ENCODE measurements around the gene UBAC1. TPM values are rescaled to one million over a fixed set of nuclear protein-coding genes. Genes with fewer than 3 reads are reported as not detected.

UBAC1 gene
- polyA plus RNA-seq, 1 donor from 2014 or later = 92.3 TPM

GRCh38 chr9:135908093-135908753 is 53.0 kb downstream of the UBAC1 start:
- Histone ChIP-seq H3K9me2 (ENCODE audit: insufficient read depth, low read length) (no peaks in the 10 kb centered on the region), H3K4me3 (ENCODE audit: low read length) (peak overlapping the region; percentile 94), H2AFZ (ENCODE audit: low read depth, low read length) (no peak overlapping the region), H3K4me2 (ENCODE audit: low read length) (peak overlapping the region; percentile 73), H3K27ac (ENCODE audit: low read length) (peak overlapping the region; percentile 69), H3K9ac (ENCODE audit: low read length) (peak overlapping the region; percentile 80), H3F3A (ENCODE audit: insufficient read depth, low read length, poor library complexity, severe bottlenecking) (no peaks in the 10 kb centered on the region), H3K79me2 (replicated peaks; ENCODE audit: insufficient read depth, low read length) (peaks cover 60% of the 10 kb centered on the region), H3K36me3 (ENCODE audit: insufficient read depth, low read length) (peaks cover 4% of the 10 kb centered on the region), H4K20me1 (ENCODE audit: insufficient read depth) (peaks cover 6% of the 10 kb centered on the region), H3K9me3 (ENCODE audit: low read length) (no peaks in the 10 kb centered on the region), H3K27me3 (ENCODE audit: insufficient read depth, low read depth, low read length) (no peaks in the 10 kb centered on the region)
- TF ChIP-seq CTCF (IDR thresholded peaks at IDR 0.05; ENCODE audit: poor library complexity, severe bottlenecking) = no peak
- no peak for TF ChIP-seq MXI1 (conservative IDR thresholded peaks at IDR 0.05; ENCODE audit: poor library complexity, severe bottlenecking)
- TF ChIP-seq EZH2 (IDR thresholded peaks at IDR 0.05; ENCODE audit: borderline replicate concordance, insufficient read depth, low read length, poor library complexity, severe bottlenecking) = no peak
- TF ChIP-seq SMC3 (conservative IDR thresholded peaks at IDR 0.05; ENCODE audit: poor library complexity) = no peak
- no peak for TF ChIP-seq POLR2AphosphoS5 (IDR thresholded peaks at IDR 0.05)
- TF ChIP-seq EP300 (conservative IDR thresholded peaks at IDR 0.05; ENCODE audit: poor library complexity, severe bottlenecking) = no peak
- TF ChIP-seq, protein P1, sequence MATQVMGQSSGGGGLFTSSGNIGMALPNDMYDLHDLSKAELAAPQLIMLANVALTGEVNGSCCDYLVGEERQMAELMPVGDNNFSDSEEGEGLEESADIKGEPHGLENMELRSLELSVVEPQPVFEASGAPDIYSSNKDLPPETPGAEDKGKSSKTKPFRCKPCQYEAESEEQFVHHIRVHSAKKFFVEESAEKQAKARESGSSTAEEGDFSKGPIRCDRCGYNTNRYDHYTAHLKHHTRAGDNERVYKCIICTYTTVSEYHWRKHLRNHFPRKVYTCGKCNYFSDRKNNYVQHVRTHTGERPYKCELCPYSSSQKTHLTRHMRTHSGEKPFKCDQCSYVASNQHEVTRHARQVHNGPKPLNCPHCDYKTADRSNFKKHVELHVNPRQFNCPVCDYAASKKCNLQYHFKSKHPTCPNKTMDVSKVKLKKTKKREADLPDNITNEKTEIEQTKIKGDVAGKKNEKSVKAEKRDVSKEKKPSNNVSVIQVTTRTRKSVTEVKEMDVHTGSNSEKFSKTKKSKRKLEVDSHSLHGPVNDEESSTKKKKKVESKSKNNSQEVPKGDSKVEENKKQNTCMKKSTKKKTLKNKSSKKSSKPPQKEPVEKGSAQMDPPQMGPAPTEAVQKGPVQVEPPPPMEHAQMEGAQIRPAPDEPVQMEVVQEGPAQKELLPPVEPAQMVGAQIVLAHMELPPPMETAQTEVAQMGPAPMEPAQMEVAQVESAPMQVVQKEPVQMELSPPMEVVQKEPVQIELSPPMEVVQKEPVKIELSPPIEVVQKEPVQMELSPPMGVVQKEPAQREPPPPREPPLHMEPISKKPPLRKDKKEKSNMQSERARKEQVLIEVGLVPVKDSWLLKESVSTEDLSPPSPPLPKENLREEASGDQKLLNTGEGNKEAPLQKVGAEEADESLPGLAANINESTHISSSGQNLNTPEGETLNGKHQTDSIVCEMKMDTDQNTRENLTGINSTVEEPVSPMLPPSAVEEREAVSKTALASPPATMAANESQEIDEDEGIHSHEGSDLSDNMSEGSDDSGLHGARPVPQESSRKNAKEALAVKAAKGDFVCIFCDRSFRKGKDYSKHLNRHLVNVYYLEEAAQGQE (IDR thresholded peaks at IDR 0.05; ENCODE audit: borderline replicate concordance) = no peak
- no peak for TF ChIP-seq TAF1 (IDR thresholded peaks at IDR 0.05; ENCODE audit: low read depth)
- TF ChIP-seq RAD21 (conservative IDR thresholded peaks at IDR 0.05) = no peak

DNA sequence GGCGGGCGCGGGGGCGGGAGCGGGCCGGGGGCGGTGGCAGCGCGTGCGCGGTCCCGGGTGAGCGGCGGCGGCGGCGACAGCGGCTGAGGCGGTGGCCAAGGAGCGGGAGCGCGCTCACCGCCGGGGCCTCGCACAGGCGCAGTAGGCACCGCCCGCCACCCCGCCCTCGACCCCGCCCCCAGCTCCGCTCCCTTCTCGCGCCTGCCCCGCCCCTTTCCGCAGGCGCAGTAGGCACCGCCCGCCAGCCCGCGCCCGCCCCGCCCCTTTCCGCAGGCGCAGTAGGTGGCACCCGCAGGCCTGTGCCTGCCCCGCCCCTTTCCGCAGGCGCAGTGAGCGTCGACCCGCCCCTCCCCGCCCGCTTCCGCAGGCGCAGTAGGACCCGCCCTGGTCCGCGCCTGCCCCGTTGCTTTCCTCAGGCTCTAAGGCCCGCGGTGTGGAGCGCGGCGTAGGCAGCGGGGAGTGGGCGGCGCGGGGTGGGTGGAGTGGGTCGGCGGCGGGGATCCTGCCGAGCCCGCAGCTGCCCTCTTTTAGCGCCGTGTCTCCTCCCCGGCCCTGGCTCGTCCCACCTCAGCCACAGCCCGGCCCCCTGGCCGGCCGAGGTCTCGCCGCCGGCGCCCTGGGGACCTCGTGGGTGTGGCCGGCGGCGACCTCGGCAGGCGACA is 53.6 kb downstream of the UBAC1 start, which contains the start of gene CAMSAP1:
TSS of gene CAMSAP1 (minus strand) at position 116 of the 662 bp plus-strand sequence. CDS start 387 bp downstream, outside the sequence.
- H3K4me3 ChIP-seq (ENCODE audit: low read length) = peak within 1 kb of the TSS; percentile 95
- H3K9ac ChIP-seq (ENCODE audit: low read length) = peak within 1 kb of the TSS; percentile 83
- H3K9me2 ChIP-seq (ENCODE audit: insufficient read depth, low read length) = no peaks in the 10 kb centered on the region
- no peaks in the 10 kb centered on the region for H3K27me3 ChIP-seq (ENCODE audit: insufficient read depth, low read depth, low read length)
- H4K20me1 ChIP-seq (ENCODE audit: insufficient read depth) = peaks cover 6% of the 10 kb centered on the region
- no peaks in the 10 kb centered on the region for H3F3A ChIP-seq (ENCODE audit: insufficient read depth, low read length, poor library complexity, severe bottlenecking)
- H3K36me3 ChIP-seq (ENCODE audit: insufficient read depth, low read length) = peaks cover 4% of the 10 kb centered on the region
- no peak within 1 kb of the TSS for H2AFZ ChIP-seq (ENCODE audit: low read depth, low read length)
- H3K4me2 ChIP-seq (ENCODE audit: low read length) = peak within 1 kb of the TSS; percentile 73
- peaks cover 66% of the 10 kb centered on the region for H3K79me2 ChIP-seq (replicated peaks; ENCODE audit: insufficient read depth, low read length)
- TF ChIP-seq TAF1 (IDR thresholded peaks at IDR 0.05; ENCODE audit: low read depth) (peak; percentile 64), EP300 (conservative IDR thresholded peaks at IDR 0.05; ENCODE audit: poor library complexity, severe bottlenecking) (peak; percentile 16), EZH2 (IDR thresholded peaks at IDR 0.05; ENCODE audit: borderline replicate concordance, insufficient read depth, low read length, poor library complexity, severe bottlenecking) (no peak), CTCF (IDR thresholded peaks at IDR 0.05; ENCODE audit: poor library complexity, severe bottlenecking) (no peak), POLR2AphosphoS5 (IDR thresholded peaks at IDR 0.05) (peak; percentile 91), RAD21 (conservative IDR thresholded peaks at IDR 0.05) (peak; percentile 21), SMC3 (conservative IDR thresholded peaks at IDR 0.05; ENCODE audit: poor library complexity) (no peak), MXI1 (conservative IDR thresholded peaks at IDR 0.05; ENCODE audit: poor library complexity, severe bottlenecking) (peak; percentile 81)
- TF ChIP-seq, protein P1 (IDR thresholded peaks at IDR 0.05; ENCODE audit: borderline replicate concordance) = no peak
- H3K27ac ChIP-seq (ENCODE audit: low read length) = peak within 1 kb of the TSS; percentile 72
- no peaks in the 10 kb centered on the region for H3K9me3 ChIP-seq (ENCODE audit: low read length)
